ENCODE data around the gene SETDB1.
"Not testable (repeated sequence)": the region's sequence is repeated elsewhere in the genome, so short reads cannot be mapped to it uniquely, and the experiment has no call there.

SETDB1 gene

GRCh38 chr1:150927624-150928023 lies 1.5 kb downstream of the SETDB1 start:
- DNase-seq (ENCODE audit: extremely low spot score): no peak
- ChIA-PET POLR2A (interaction anchor here (1.0 kb wide), 1 partner anchor 231 kb away, joined by 3 read pairs; the partner anchor contains the start of gene GOLPH3L), CTCF (no interaction called here)
- TF ChIP-seq FOXM1 (IDR thresholded peaks at IDR 0.05; ENCODE audit: borderline replicate concordance) (no peak), FOXK2 (IDR thresholded peaks at IDR 0.05) (no peak), LEF1 (IDR thresholded peaks at IDR 0.05; ENCODE audit: borderline replicate concordance) (no peak), ELF4 (IDR thresholded peaks at IDR 0.05) (no peak), BHLHE40 (IDR thresholded peaks at IDR 0.05; ENCODE audit: borderline replicate concordance) (no peak), NFRKB (IDR thresholded peaks at IDR 0.05) (no peak), HDGF (IDR thresholded peaks at IDR 0.05; ENCODE audit: borderline replicate concordance) (no peak), TARDBP (IDR thresholded peaks at IDR 0.05) (no peak)

- TF ChIP-seq TARDBP (IDR thresholded peaks at IDR 0.05) (no peak), CTBP1 (IDR thresholded peaks at IDR 0.05; ENCODE audit: borderline replicate concordance) (no peak), HDGF (IDR thresholded peaks at IDR 0.05; ENCODE audit: borderline replicate concordance) (no peak), L3MBTL2 (conservative IDR thresholded peaks at IDR 0.05) (no peak), LEF1 (IDR thresholded peaks at IDR 0.05; ENCODE audit: borderline replicate concordance) (no peak), ARNT (IDR thresholded peaks at IDR 0.05) (no peak), SP1 (IDR thresholded peaks at IDR 0.05) (no peak), FOXK2 (IDR thresholded peaks at IDR 0.05) (no peak), BHLHE40 (IDR thresholded peaks at IDR 0.05; ENCODE audit: borderline replicate concordance) (no peak), PKNOX1 (IDR thresholded peaks at IDR 0.05) (no peak), FOXM1 (IDR thresholded peaks at IDR 0.05; ENCODE audit: borderline replicate concordance) (no peak), ZNF384 (IDR thresholded peaks at IDR 0.05) (no peak), NFRKB (IDR thresholded peaks at IDR 0.05) (no peak), FOXA1 (IDR thresholded peaks at IDR 0.05) (no peak), ELF4 (IDR thresholded peaks at IDR 0.05) (no peak), SUZ12 (IDR thresholded peaks at IDR 0.05) (no peak)
- CTCF ChIA-PET: no interaction called here
These were observed 2.1 kb downstream of the SETDB1 start for GRCh38 chr1:150928286-150928685.

GRCh38 chr1:150928775-150929174 lies 2.6 kb downstream of the SETDB1 start:
- CTCF ChIA-PET; DNase-seq (ENCODE audit: extremely low spot score); POLR2A ChIA-PET: not testable (repeated sequence)

More at GRCh38 chr1:150928286-150928685, 2.1 kb downstream of the SETDB1 start:
- DNase-seq (ENCODE audit: extremely low spot score): no peak
- POLR2A ChIA-PET: no interaction called here

- TF ChIP-seq BHLHE40 (IDR thresholded peaks at IDR 0.05; ENCODE audit: borderline replicate concordance) (no peak), L3MBTL2 (conservative IDR thresholded peaks at IDR 0.05) (no peak), SP1 (IDR thresholded peaks at IDR 0.05) (no peak), TARDBP (IDR thresholded peaks at IDR 0.05) (no peak), ELF4 (IDR thresholded peaks at IDR 0.05) (no peak), CTBP1 (IDR thresholded peaks at IDR 0.05; ENCODE audit: borderline replicate concordance) (no peak), HDGF (IDR thresholded peaks at IDR 0.05; ENCODE audit: borderline replicate concordance) (no peak), ZNF384 (IDR thresholded peaks at IDR 0.05) (no peak), LEF1 (IDR thresholded peaks at IDR 0.05; ENCODE audit: borderline replicate concordance) (no peak), FOXA1 (IDR thresholded peaks at IDR 0.05) (no peak), FOXK2 (IDR thresholded peaks at IDR 0.05) (no peak), FOXM1 (IDR thresholded peaks at IDR 0.05; ENCODE audit: borderline replicate concordance) (no peak), NFRKB (IDR thresholded peaks at IDR 0.05) (no peak), ARNT (IDR thresholded peaks at IDR 0.05) (no peak), SUZ12 (IDR thresholded peaks at IDR 0.05) (no peak), PKNOX1 (IDR thresholded peaks at IDR 0.05) (no peak)
- CTCF ChIA-PET: no interaction called here
- DNase-seq (ENCODE audit: extremely low spot score): no peak
- POLR2A ChIA-PET: no interaction called here
These were observed 5.6 kb downstream of the SETDB1 start for GRCh38 chr1:150931773-150932172.

- no peak for DNase-seq (ENCODE audit: extremely low spot score)
- TF ChIP-seq HDGF (IDR thresholded peaks at IDR 0.05; ENCODE audit: borderline replicate concordance): no peak
- TF ChIP-seq ZNF384 (IDR thresholded peaks at IDR 0.05): no peak
- TF ChIP-seq L3MBTL2 (conservative IDR thresholded peaks at IDR 0.05): no peak
- TF ChIP-seq FOXA1 (IDR thresholded peaks at IDR 0.05): no peak
- no peak for TF ChIP-seq ARNT (IDR thresholded peaks at IDR 0.05)
- TF ChIP-seq TARDBP (IDR thresholded peaks at IDR 0.05): no peak
- no peak for TF ChIP-seq CTBP1 (IDR thresholded peaks at IDR 0.05; ENCODE audit: borderline replicate concordance)
- no peak for TF ChIP-seq SUZ12 (IDR thresholded peaks at IDR 0.05)
- no peak for TF ChIP-seq SP1 (IDR thresholded peaks at IDR 0.05)
- TF ChIP-seq PKNOX1 (IDR thresholded peaks at IDR 0.05): no peak
- no peak for TF ChIP-seq FOXK2 (IDR thresholded peaks at IDR 0.05)
- TF ChIP-seq BHLHE40 (IDR thresholded peaks at IDR 0.05; ENCODE audit: borderline replicate concordance): no peak
- no peak for TF ChIP-seq LEF1 (IDR thresholded peaks at IDR 0.05; ENCODE audit: borderline replicate concordance)
- TF ChIP-seq ELF4 (IDR thresholded peaks at IDR 0.05): no peak
- TF ChIP-seq NFRKB (IDR thresholded peaks at IDR 0.05): no peak
- no peak for TF ChIP-seq FOXM1 (IDR thresholded peaks at IDR 0.05; ENCODE audit: borderline replicate concordance)
- ChIA-PET CTCF (no interaction called here), POLR2A (no interaction called here)
These were observed 18.7 kb downstream of the SETDB1 start for GRCh38 chr1:150944856-150945255.

GRCh38 chr1:150954708-150955107 lies 28.5 kb downstream of the SETDB1 start:
- POLR2A ChIA-PET: no interaction called here
- no peak for TF ChIP-seq BHLHE40 (IDR thresholded peaks at IDR 0.05; ENCODE audit: borderline replicate concordance)
- TF ChIP-seq SUZ12 (IDR thresholded peaks at IDR 0.05): no peak
- no peak for TF ChIP-seq SP1 (IDR thresholded peaks at IDR 0.05)
- TF ChIP-seq FOXK2 (IDR thresholded peaks at IDR 0.05): no peak
- TF ChIP-seq FOXA1 (IDR thresholded peaks at IDR 0.05): no peak
- TF ChIP-seq NFRKB (IDR thresholded peaks at IDR 0.05): no peak
- TF ChIP-seq HDGF (IDR thresholded peaks at IDR 0.05; ENCODE audit: borderline replicate concordance): no peak
- no peak for TF ChIP-seq TARDBP (IDR thresholded peaks at IDR 0.05)
- TF ChIP-seq L3MBTL2 (conservative IDR thresholded peaks at IDR 0.05): no peak
- TF ChIP-seq ELF4 (IDR thresholded peaks at IDR 0.05): no peak
- CTCF ChIA-PET: no interaction called here
- no peak for DNase-seq (ENCODE audit: extremely low spot score)

Measured in HEK293T (cell line).